ENCODE measurements around the gene NLRC5. TPM values are rescaled to one million over a fixed set of nuclear protein-coding genes. Genes with fewer than 3 reads are reported as not detected.
"Not testable (repeated sequence)": the region's sequence is repeated elsewhere in the genome, so short reads cannot be mapped to it uniquely, and the experiment has no call there.

Gene NLRC5
- total RNA-seq, 1 experiment from 2014 or later, result 29.7 TPM

DNA sequence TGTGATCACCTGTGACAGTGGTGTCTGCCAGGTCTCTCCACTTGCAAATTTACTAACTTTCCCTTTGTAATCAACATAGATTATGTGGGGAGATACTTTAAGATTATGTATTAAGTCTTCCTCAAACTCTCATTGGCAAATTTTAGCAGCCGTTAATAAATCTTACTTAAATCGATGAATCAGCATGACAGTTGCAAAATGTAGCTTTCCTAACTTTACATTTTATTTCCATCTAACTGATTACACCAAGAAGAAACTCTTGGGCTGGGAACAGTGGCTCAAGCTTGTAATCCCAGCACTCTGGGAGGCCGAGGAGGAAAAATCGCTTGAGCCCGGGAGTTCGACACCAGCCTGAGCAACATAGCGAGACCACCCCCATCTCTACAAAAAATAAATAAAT, 79.7 kb downstream of the NLRC5 start:
- no TSS peak for BruUV-seq (replicated peaks)
- Histone ChIP-seq H3K4me3 (no peak overlapping the region), H3K79me2 (ENCODE audit: low read depth) (no peaks in the 10 kb centered on the region), H3K27ac (no peak overlapping the region), H3K9me3 (ENCODE audit: insufficient read depth, low read depth) (no peaks in the 10 kb centered on the region), H3K27me3 (ENCODE audit: insufficient read depth, low read depth) (no peaks in the 10 kb centered on the region), H3K4me1 (replicated peaks; ENCODE audit: insufficient read depth) (peaks cover 13% of the 10 kb centered on the region), H3F3A (ENCODE audit: insufficient read depth, low read depth) (peaks cover 15% of the 10 kb centered on the region), H2AFZ (no peak overlapping the region), H3K4me2 (no peak overlapping the region), H4K20me1 (ENCODE audit: insufficient read depth) (no peaks in the 10 kb centered on the region), H3K9me2 (ENCODE audit: insufficient read depth) (no peaks in the 10 kb centered on the region), H3K36me3 (ENCODE audit: low read depth) (no peaks in the 10 kb centered on the region)
- intact Hi-C loops (cut with micrococcal nuclease; ENCODE audit: unreplicated experiment), result no loop called here
- DNase-seq, result no peak
- ChIA-PET CTCF (interaction anchor here (0.6 kb wide), 1 partner anchor 122 kb away, joined by 3 read pairs; no protein-coding TSS in a partner anchor), POLR2A (ENCODE audit: unreplicated experiment) (no interaction called here)
- TF ChIP-seq, protein P1, sequence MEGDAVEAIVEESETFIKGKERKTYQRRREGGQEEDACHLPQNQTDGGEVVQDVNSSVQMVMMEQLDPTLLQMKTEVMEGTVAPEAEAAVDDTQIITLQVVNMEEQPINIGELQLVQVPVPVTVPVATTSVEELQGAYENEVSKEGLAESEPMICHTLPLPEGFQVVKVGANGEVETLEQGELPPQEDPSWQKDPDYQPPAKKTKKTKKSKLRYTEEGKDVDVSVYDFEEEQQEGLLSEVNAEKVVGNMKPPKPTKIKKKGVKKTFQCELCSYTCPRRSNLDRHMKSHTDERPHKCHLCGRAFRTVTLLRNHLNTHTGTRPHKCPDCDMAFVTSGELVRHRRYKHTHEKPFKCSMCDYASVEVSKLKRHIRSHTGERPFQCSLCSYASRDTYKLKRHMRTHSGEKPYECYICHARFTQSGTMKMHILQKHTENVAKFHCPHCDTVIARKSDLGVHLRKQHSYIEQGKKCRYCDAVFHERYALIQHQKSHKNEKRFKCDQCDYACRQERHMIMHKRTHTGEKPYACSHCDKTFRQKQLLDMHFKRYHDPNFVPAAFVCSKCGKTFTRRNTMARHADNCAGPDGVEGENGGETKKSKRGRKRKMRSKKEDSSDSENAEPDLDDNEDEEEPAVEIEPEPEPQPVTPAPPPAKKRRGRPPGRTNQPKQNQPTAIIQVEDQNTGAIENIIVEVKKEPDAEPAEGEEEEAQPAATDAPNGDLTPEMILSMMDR (conservative IDR thresholded peaks at IDR 0.05), result no peak
- no peak for TF ChIP-seq EZH2 (IDR thresholded peaks at IDR 0.05; ENCODE audit: low read depth)

DNA sequence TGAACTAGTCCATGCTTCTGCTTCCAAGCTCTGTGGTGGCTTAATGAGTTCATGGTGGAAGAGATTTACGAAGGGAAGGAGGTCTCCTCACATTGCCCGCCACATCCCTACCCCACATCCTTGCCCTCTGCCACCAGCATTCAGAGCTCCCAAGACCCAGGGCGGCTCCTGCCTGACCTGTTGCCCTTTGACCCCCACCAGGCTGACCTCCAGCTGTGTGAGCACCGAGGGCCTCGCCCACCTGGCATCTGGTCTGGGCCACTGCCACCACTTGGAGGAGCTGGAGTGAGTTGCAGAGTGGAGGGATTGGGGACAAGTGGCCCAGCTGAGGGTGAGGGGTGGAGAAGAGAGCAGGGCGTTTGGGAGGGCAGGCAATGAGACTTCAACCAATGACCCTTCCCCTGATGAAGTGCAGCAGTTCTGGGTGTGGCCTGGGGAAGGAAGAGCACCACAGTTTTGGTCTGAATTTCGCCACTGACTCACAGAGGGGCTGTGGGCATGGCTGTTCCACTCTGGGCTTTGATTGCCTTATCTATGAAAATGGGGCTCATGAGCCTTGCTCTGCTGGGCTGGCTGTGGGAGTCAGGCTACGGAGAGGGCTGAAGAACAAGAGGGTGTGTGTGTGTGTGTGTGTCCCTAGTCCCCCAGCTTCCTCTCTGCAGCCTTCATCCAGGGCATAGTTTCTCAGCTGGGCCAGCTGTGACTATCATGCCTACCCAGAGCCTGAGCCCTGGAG, 80.4 kb downstream of the NLRC5 start:
- POLR2A ChIA-PET (ENCODE audit: unreplicated experiment), result no interaction called here
- peaks cover 15% of the 10 kb centered on the region for H3F3A ChIP-seq (ENCODE audit: insufficient read depth, low read depth)

DNA sequence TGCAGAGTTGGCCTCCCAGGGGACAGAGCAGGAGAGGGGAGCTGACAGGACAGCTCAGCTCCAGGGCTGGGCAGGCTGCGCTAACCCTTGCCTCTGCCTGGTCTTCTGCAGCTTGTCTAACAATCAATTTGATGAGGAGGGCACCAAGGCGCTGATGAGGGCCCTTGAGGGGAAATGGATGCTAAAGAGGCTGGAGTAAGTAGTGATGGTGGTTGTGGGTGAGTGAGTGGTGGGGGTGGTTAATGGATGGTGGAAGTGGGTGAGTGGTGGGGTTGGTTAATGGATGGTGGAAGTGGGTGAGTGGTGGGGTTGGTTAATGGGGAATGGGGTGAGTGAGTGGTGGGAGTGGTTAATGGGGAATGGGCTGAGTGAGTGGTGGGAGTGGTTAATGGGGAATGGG, 81.1 kb downstream of the NLRC5 start:
- no peaks in the 10 kb centered on the region for H3K79me2 ChIP-seq (ENCODE audit: low read depth)
- no peak for DNase-seq
- intact Hi-C loops (cut with micrococcal nuclease; ENCODE audit: unreplicated experiment), result no loop called here
- POLR2A ChIA-PET (ENCODE audit: unreplicated experiment), result no interaction called here
- H3K4me3 ChIP-seq, result no peak overlapping the region
- H4K20me1 ChIP-seq (ENCODE audit: insufficient read depth), result no peaks in the 10 kb centered on the region
- no peaks in the 10 kb centered on the region for H3K36me3 ChIP-seq (ENCODE audit: low read depth)
- no peak overlapping the region for H3K27ac ChIP-seq
- H3K4me2 ChIP-seq, result no peak overlapping the region
- H2AFZ ChIP-seq, result no peak overlapping the region
- H3K9me3 ChIP-seq (ENCODE audit: insufficient read depth, low read depth), result no peaks in the 10 kb centered on the region
- H3K27me3 ChIP-seq (ENCODE audit: insufficient read depth, low read depth), result no peaks in the 10 kb centered on the region
- H3F3A ChIP-seq (ENCODE audit: insufficient read depth, low read depth), result peaks cover 15% of the 10 kb centered on the region
- TF ChIP-seq, protein P1 (conservative IDR thresholded peaks at IDR 0.05), result no peak
- TF ChIP-seq EZH2 (IDR thresholded peaks at IDR 0.05; ENCODE audit: low read depth), result no peak
- no TSS peak for BruUV-seq (replicated peaks)
- peaks cover 13% of the 10 kb centered on the region for H3K4me1 ChIP-seq (replicated peaks; ENCODE audit: insufficient read depth)
- CTCF ChIA-PET, result no interaction called here
- H3K9me2 ChIP-seq (ENCODE audit: insufficient read depth), result no peaks in the 10 kb centered on the region

More for the DNA sequence above, 80.4 kb downstream of the NLRC5 start:
- no peak overlapping the region for H2AFZ ChIP-seq
- no peaks in the 10 kb centered on the region for H3K79me2 ChIP-seq (ENCODE audit: low read depth)
- H3K9me2 ChIP-seq (ENCODE audit: insufficient read depth), result no peaks in the 10 kb centered on the region
- H3K27ac ChIP-seq, result no peak overlapping the region
- no peaks in the 10 kb centered on the region for H3K27me3 ChIP-seq (ENCODE audit: insufficient read depth, low read depth)
- CTCF ChIA-PET, result interaction anchor here (0.6 kb wide), 1 partner anchor 121 kb away, joined by 3 read pairs; no protein-coding TSS in a partner anchor
- BruUV-seq (replicated peaks), result no TSS peak
- no peaks in the 10 kb centered on the region for H3K9me3 ChIP-seq (ENCODE audit: insufficient read depth, low read depth)
- H4K20me1 ChIP-seq (ENCODE audit: insufficient read depth), result no peaks in the 10 kb centered on the region
- no peak for DNase-seq
- H3K4me3 ChIP-seq, result no peak overlapping the region
- H3K36me3 ChIP-seq (ENCODE audit: low read depth), result no peaks in the 10 kb centered on the region
- peaks cover 13% of the 10 kb centered on the region for H3K4me1 ChIP-seq (replicated peaks; ENCODE audit: insufficient read depth)
- no peak overlapping the region for H3K4me2 ChIP-seq
- intact Hi-C loops (cut with micrococcal nuclease; ENCODE audit: unreplicated experiment), result no loop called here
- TF ChIP-seq, protein P1 (conservative IDR thresholded peaks at IDR 0.05), result no peak
- no peak for TF ChIP-seq EZH2 (IDR thresholded peaks at IDR 0.05; ENCODE audit: low read depth)

GRCh38 chr16:57071081-57071732, 81.8 kb downstream of the NLRC5 start:
- peaks cover 15% of the 10 kb centered on the region for H3F3A ChIP-seq (ENCODE audit: insufficient read depth, low read depth)
- H2AFZ ChIP-seq; H3K27ac ChIP-seq; CTCF ChIA-PET; H4K20me1 ChIP-seq (ENCODE audit: insufficient read depth); H3K9me2 ChIP-seq (ENCODE audit: insufficient read depth); H3K9me3 ChIP-seq (ENCODE audit: insufficient read depth, low read depth); H3K36me3 ChIP-seq (ENCODE audit: low read depth); H3K79me2 ChIP-seq (ENCODE audit: low read depth); H3K4me2 ChIP-seq; BruUV-seq (replicated peaks); DNase-seq; POLR2A ChIA-PET (ENCODE audit: unreplicated experiment); H3K4me3 ChIP-seq; intact Hi-C loops (cut with micrococcal nuclease; ENCODE audit: unreplicated experiment); H3K27me3 ChIP-seq (ENCODE audit: insufficient read depth, low read depth): not testable (repeated sequence)
- peaks cover 13% of the 10 kb centered on the region for H3K4me1 ChIP-seq (replicated peaks; ENCODE audit: insufficient read depth)

Measured in PC-9 (cell line).